Thoracic aorta (tissue), 2 donors: ENCODE measurements around the gene AVEN. TPM values are rescaled to one million over a fixed set of nuclear protein-coding genes. Genes with fewer than 3 reads are reported as not detected.
A peak's percentile ranks its signal among the peaks of the same experiment; 100 is the strongest.

ENCODE experiments used
- ATAC-seq: fragments of 150-250 bp; one replicate; pipeline ENCODE4 v1.8.0; 2017; ENCODE audit warnings: low read depth; ENCODE audit not compliant: insufficient number of reproducible peaks, low FRiP score
- DNase-seq: peaks from one replicate; pipeline ENCODE4 v3.0.0-alpha.2; 2020; ENCODE audit warnings: low spot score
- H3K27ac ChIP-seq, 2 donors: fragments of 200-600 bp; sonication (generic); 1 replicate in 1 of 2; 2 replicates in 1 of 2; pipeline ENCODE4 v1.5.1; 2016; ENCODE audit warnings: mild to moderate bottlenecking in 2 of 2, moderate library complexity in 2 of 2
- H3K27me3 ChIP-seq: fragments of 200-600 bp; sonication (generic); replicated peaks from 2 replicates; pipeline ENCODE4 v1.6.0; 2016; ENCODE audit warnings: mild to moderate bottlenecking; ENCODE audit not compliant: insufficient read depth
- H3K36me3 ChIP-seq: fragments of 200-600 bp; sonication (generic); one replicate; pipeline ENCODE4 v1.5.1; 2016
- H3K4me1 ChIP-seq, 2 donors: fragments of 200-600 bp; sonication (generic); 1 replicate in 1 of 2; 2 replicates in 1 of 2; pipeline versions ENCODE4 v1.5.1 to v1.6.0; 2016; ENCODE audit warnings: low read depth in 2 of 2, mild to moderate bottlenecking in 1 of 2; ENCODE audit not compliant: control insufficient read depth in 1 of 2
- H3K4me3 ChIP-seq: fragments of 200-600 bp; sonication (generic); 2 replicates; pipeline ENCODE4 v1.5.1; 2016; ENCODE audit warnings: mild to moderate bottlenecking
- H3K9me3 ChIP-seq: fragments of 200-600 bp; sonication (generic); 2 replicates; pipeline ENCODE4 v1.5.1; 2016
- total RNA-seq, 2 donors: library from RNA; depleted of rRNA; stranded (reverse); fragments of >200 nt; gene quantifications; one replicate each; pipeline versions ENCODE4 v1.1.0 to v1.2.3, GENCODE V29; 2016
- TF ChIP-seq, protein P1 (sequence below): fragments of 200-600 bp; sonication (generic); IDR thresholded peaks from one replicate; pipeline ENCODE4 v1.5.1; 2019; ENCODE audit warnings: antibody characterized with exemption

The AVEN gene, protein sequence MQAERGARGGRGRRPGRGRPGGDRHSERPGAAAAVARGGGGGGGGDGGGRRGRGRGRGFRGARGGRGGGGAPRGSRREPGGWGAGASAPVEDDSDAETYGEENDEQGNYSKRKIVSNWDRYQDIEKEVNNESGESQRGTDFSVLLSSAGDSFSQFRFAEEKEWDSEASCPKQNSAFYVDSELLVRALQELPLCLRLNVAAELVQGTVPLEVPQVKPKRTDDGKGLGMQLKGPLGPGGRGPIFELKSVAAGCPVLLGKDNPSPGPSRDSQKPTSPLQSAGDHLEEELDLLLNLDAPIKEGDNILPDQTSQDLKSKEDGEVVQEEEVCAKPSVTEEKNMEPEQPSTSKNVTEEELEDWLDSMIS
- total RNA-seq = 10 to 100 TPM; 26.5 to 29.0 TPM

DNA sequence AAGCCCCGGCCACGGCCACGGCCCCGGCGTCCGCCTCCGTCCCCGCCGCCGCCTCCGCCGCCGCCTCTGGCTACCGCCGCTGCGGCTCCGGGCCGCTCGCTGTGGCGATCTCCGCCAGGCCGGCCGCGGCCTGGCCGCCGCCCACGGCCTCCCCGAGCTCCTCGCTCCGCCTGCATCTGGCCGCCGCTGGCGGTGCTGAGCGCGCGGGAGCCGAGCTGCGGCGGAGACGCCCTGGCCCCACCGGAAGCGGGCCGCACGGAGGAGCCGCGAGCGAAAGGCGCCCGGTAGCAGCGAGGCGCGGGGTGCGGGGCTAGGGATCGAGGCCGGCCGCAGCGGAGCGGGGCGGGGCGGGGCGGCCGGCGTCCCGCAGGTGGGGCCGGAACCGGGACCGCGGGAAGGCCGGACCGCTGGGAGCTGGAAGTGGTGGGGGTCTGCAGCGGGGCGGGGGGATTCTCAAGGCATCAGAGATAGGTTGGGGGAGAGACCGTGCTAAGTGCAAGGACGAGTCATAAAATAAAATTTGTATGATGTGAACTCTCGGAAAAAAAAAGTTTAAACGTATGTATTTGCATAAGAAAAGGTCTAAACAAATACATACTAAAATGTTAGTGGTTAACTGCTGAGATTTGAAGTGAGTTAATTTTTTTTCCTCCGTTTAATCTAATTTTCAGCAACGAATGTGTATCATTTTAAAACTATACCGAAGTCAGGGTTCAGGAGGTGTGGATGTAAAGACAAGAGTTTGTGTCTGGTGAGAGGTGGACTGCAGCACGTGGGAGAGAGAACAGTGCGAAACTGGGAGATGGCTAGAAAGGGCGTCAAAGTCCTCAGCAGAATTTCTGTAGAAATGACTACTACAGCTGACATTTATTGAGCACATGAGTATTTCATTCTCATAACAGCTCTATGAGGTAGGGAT, at the start of gene AVEN:
Gene AVEN (minus strand): TSS at position 334 of the 919 bp plus-strand sequence. CDS start 158 bp downstream, at position 176.
- H3K27me3 ChIP-seq = no peaks in the 10 kb centered on the region
- peak; percentile 49 for ATAC-seq
- DNase-seq = no peak
- TF ChIP-seq, protein P1, sequence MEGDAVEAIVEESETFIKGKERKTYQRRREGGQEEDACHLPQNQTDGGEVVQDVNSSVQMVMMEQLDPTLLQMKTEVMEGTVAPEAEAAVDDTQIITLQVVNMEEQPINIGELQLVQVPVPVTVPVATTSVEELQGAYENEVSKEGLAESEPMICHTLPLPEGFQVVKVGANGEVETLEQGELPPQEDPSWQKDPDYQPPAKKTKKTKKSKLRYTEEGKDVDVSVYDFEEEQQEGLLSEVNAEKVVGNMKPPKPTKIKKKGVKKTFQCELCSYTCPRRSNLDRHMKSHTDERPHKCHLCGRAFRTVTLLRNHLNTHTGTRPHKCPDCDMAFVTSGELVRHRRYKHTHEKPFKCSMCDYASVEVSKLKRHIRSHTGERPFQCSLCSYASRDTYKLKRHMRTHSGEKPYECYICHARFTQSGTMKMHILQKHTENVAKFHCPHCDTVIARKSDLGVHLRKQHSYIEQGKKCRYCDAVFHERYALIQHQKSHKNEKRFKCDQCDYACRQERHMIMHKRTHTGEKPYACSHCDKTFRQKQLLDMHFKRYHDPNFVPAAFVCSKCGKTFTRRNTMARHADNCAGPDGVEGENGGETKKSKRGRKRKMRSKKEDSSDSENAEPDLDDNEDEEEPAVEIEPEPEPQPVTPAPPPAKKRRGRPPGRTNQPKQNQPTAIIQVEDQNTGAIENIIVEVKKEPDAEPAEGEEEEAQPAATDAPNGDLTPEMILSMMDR = no peak
- H3K36me3 ChIP-seq = no peaks in the 10 kb centered on the region
- H3K9me3 ChIP-seq = no peaks in the 10 kb centered on the region
- H3K27ac ChIP-seq = peak within 1 kb of the TSS; percentile 93 to 94
- H3K4me3 ChIP-seq = peak within 1 kb of the TSS; percentile 88
- H3K4me1 ChIP-seq = peaks cover 14 to 17% of the 10 kb centered on the region in 2 donors

DNA sequence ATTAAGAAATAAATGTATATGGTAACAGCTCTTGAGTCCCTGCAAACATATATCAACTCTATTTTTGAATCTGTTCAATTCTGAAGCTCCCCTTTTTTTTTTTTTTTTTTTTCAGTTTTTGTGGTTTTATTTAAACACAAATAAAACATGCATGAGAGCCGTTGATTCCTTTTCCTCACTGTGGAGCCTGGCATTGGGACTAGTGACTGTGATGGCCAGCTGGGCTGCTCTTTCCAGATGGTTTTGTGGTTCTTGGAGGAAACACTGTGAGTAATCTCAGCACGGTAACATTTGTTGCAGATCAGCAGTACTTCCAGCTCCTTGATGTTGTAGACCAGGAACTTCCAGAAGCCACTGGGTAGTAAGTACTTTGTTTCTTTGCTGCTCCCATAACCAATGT, 46.7 kb upstream of the AVEN start:
- Histone ChIP-seq H3K27ac (no peak overlapping the region), H3K4me3 (no peak overlapping the region), H3K9me3 (no peaks in the 10 kb centered on the region), H3K36me3 (peaks cover 13% of the 10 kb centered on the region), H3K27me3 (no peaks in the 10 kb centered on the region), H3K4me1 (no peaks in the 10 kb centered on the region)
- ATAC-seq = no peak
- DNase-seq = no peak
- TF ChIP-seq, protein P1 = no peak

DNA sequence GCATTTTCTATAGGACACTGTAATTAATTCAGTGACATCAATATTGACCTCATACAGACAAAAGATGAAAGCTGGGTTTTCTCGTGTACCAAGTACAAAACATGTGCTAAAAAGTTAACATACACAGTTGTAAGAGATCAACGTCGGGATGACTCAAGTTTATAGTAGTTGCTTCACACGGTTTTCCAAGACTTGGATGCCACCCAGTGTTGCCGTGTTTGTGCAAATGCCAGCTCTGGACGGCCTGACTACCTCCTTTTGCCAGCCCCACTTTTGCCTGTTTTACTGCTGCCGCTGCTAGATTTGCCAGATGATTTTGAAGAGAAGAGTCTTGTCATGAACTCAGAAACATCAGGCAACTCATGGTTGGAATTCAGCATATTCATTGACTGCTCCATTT, 45.1 kb upstream of the AVEN start:
- Histone ChIP-seq H3K27ac (peak overlapping the region in 1 of 2 donors; percentile 27), H3K36me3 (peaks cover 13% of the 10 kb centered on the region), H3K9me3 (no peaks in the 10 kb centered on the region), H3K4me1 (no peaks in the 10 kb centered on the region), H3K4me3 (no peak overlapping the region), H3K27me3 (no peaks in the 10 kb centered on the region)
- DNase-seq = no peak
- TF ChIP-seq, protein P1 = no peak
- ATAC-seq = no peak

DNA sequence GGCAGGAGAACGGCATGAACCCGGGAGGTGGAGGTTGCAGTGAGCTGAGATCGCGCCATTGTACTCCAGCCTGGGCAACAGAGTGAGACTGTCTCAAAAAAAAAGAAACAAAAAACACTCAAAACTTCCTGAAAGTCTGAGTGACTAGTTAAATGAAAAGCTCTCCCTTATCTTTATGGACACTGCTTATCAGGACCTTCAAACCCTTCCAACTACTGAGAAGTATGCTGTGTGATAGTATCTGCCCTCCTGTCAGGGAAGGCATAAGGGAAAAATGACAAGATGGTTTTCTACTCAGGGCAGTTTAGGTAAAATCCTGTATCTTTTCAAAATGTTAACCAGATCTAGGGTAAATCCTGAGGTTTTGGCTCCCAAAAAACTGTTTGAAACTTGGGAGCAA, 40.9 kb upstream of the AVEN start:
- no peaks in the 10 kb centered on the region for H3K4me1 ChIP-seq
- H3K27ac ChIP-seq = no peak overlapping the region
- H3K36me3 ChIP-seq = peaks cover 6% of the 10 kb centered on the region
- TF ChIP-seq, protein P1 = no peak
- no peak for DNase-seq
- ATAC-seq = no peak
- H3K4me3 ChIP-seq = no peak overlapping the region
- H3K9me3 ChIP-seq = no peaks in the 10 kb centered on the region
- H3K27me3 ChIP-seq = no peaks in the 10 kb centered on the region

DNA sequence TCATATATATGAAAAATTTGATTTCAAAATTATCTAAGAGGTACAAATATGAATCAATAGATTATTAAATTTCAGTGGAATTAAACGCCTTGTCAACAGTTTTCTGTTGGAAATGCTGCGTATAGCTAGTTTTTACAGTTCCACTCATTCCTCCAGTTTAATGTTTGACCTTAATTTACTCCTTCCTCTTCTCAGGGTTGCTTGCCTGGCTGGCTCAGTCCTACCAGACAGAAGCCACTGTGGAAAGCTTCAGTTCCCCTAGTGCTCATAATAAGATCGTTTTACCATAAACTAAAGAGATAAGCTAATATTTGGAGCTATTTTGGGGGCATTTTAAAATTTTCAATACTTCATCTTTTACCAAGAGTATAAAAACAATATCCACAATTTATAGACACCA, 39.9 kb upstream of the AVEN start:
- no peak overlapping the region for H3K4me3 ChIP-seq
- DNase-seq = no peak
- H3K4me1 ChIP-seq = no peaks in the 10 kb centered on the region
- no peaks in the 10 kb centered on the region for H3K9me3 ChIP-seq
- H3K36me3 ChIP-seq = peaks cover 6% of the 10 kb centered on the region
- TF ChIP-seq, protein P1 = no peak
- H3K27me3 ChIP-seq = no peaks in the 10 kb centered on the region
- no peak for ATAC-seq
- H3K27ac ChIP-seq = no peak overlapping the region
